GM20000 (cell line): ENCODE data around the gene GRAMD2B.
"Not testable (repeated sequence)": the region's sequence is repeated elsewhere in the genome, so short reads cannot be mapped to it uniquely, and the experiment has no call there.

ENCODE experiments used
- DNase-seq: peaks from one replicate; pipeline ENCODE4 v3.0.0; 2012; ENCODE audit warnings: low spot score
- TF ChIP-seq, protein P1 (sequence below): IDR thresholded peaks from 2 replicates; pipeline ENCODE4 v1.5.1; 2012; ENCODE audit warnings: mild to moderate bottlenecking, control low read depth; ENCODE audit errors: extremely low read depth, missing control alignments

The GRAMD2B gene

GRCh38 chr5:126513703-126514102 is 90.5 kb downstream of the GRAMD2B start:
- DNase-seq = no peak
- TF ChIP-seq, protein P1, sequence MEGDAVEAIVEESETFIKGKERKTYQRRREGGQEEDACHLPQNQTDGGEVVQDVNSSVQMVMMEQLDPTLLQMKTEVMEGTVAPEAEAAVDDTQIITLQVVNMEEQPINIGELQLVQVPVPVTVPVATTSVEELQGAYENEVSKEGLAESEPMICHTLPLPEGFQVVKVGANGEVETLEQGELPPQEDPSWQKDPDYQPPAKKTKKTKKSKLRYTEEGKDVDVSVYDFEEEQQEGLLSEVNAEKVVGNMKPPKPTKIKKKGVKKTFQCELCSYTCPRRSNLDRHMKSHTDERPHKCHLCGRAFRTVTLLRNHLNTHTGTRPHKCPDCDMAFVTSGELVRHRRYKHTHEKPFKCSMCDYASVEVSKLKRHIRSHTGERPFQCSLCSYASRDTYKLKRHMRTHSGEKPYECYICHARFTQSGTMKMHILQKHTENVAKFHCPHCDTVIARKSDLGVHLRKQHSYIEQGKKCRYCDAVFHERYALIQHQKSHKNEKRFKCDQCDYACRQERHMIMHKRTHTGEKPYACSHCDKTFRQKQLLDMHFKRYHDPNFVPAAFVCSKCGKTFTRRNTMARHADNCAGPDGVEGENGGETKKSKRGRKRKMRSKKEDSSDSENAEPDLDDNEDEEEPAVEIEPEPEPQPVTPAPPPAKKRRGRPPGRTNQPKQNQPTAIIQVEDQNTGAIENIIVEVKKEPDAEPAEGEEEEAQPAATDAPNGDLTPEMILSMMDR = no peak

- TF ChIP-seq, protein P1 = no peak
- DNase-seq = no peak
Observed at GRCh38 chr5:126514131-126514557, 90.9 kb downstream of the GRAMD2B start.

GRCh38 chr5:126514558-126515141 is 91.4 kb downstream of the GRAMD2B start:
- TF ChIP-seq, protein P1 = no peak
- DNase-seq = no peak

GRCh38 chr5:126515337-126515736 is 92.1 kb downstream of the GRAMD2B start:
- DNase-seq = no peak

GRCh38 chr5:126516133-126516532 is 92.9 kb downstream of the GRAMD2B start:
- DNase-seq = no peak
- TF ChIP-seq, protein P1 = no peak

More at GRCh38 chr5:126515337-126515736, 92.1 kb downstream of the GRAMD2B start:
- TF ChIP-seq, protein P1 = no peak

DNA sequence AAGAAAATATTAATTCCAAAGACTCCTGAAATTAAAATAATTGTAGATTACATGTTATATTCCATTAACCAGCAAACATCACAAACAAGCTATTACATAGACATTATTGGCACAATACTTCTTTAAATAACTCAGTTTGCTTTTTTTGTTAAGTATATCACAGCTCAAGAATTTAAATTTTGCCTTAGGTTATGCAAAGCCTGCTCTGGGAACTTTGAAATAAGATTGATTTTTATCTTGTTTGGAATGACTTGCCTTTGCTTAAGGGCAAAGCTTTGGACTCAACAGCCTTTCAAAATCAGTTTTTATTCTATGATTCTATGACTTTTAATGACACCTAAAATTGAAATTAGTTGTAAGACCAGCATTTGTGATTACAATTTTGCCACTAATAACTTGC is 93.6 kb downstream of the GRAMD2B start:
- no peak for DNase-seq
- TF ChIP-seq, protein P1 = no peak

GRCh38 chr5:126519223-126519622 is 96.0 kb downstream of the GRAMD2B start:
- DNase-seq = not testable (repeated sequence)
